COR-L47 (cell line): ENCODE measurements around the gene RIPK4.
"Not testable (repeated sequence)": the region's sequence is repeated elsewhere in the genome, so short reads cannot be mapped to it uniquely, and the experiment has no call there.

Experiments
- DNase-seq: peaks from one replicate; lab custom pipeline; 2025; lab: John Stamatoyannopoulos, UW

Gene RIPK4

DNA sequence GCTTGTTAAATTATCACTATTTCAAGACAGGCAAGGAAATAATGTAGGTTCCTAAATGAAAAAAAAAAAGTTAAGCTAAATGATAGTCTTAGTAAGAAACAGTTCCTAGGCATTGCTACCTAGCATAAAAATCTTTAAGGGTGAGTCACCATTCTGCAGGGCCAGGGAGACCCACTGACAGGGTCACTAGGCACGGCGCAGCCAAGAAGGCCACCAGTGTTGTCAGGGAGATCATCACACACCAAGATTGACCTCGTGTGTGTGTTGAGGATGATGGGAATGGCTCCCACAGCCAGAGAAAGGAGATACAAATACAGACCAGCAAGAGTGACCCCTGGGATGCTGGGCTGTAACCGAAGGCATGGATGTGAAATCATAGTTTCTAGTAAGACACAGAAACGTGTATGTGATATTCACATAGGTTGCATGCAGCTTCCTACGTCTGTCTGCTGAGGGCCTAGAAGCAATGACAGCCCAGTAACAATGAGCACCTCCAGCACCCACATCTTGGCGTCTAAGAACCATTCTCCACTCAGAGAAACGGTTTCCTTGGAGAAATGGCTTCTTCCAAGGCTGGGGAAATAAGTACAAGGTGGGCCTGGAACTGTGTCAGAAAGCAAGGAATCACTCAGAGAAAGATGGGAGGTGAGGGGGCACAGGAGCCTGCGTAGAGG, 29.1 kb downstream of the RIPK4 start:
- no peak for DNase-seq

DNA sequence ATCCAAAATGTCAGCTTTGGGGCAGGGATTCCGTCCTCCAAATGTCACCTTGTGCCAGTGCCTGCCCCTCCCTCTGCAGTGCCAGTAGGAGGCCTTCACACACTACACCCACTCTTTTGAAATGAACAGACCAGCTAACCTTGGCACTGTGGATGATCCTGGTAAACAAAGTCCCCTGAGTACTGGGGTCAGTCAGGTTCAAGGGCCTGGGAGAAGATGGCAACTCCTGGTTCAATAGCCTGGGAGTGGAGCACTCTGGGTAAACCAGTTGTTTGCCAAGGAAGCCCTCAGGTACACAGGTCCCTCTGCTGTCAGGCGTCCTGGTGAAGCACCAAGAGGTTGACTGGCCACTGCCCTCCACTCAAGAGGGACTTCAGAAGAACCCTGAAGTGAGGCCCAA, 30.4 kb downstream of the RIPK4 start:
- DNase-seq: no peak

DNA sequence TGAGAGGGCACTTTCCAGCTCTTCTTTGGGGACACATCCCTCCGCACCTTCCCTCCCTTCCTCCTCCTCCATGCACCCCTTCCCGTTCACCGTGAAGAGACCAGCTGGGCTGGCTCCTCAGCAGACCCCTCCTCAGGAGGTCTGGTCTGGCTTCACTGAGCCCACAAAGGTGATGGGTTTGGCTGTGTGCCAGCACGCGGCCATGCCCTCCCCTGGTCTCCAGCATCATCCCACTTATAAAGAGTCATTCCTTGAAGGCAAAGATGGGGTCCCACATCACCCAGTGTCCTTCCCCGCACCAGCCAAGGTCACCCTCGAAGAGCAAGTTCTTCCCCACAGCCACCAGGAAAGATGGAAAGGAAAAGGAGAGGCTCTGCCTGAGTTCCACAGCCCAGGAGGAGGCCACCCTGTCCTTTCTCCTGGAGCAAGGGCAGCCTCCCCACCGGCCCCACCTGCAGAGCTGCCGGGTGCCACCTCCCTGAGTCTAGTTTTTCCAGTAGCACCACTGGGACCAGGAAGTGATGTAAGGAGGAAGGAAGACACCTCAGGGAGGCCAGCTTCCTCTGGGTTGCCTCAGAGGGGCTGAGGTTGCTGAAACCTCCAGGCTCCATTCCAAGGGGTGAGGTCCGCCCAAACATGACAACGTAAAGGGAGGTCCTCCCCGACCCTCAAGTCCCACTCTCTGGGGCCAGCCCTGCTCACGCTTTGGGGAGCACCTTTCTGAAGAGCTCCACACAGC, 32.7 kb downstream of the RIPK4 start:
- no peak for DNase-seq

DNA sequence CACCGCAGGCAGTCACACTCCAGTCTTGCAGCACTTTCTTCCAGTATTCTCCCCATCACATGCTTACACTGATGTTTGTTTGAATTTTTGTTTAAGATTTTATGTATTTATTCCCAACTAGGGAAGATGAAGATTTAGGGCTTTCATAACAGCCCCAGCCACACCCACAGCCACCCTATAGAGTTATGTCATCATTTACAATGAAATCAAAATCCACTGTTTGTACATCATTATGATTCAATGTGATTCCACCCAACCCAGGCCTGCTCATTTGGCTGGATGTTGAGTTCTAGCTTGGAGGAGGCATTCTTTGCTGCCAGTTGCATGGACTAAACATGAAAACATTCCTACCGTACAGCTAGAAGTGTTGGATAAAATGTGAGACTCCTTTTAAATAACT, 35.8 kb downstream of the RIPK4 start:
- no peak for DNase-seq

DNA sequence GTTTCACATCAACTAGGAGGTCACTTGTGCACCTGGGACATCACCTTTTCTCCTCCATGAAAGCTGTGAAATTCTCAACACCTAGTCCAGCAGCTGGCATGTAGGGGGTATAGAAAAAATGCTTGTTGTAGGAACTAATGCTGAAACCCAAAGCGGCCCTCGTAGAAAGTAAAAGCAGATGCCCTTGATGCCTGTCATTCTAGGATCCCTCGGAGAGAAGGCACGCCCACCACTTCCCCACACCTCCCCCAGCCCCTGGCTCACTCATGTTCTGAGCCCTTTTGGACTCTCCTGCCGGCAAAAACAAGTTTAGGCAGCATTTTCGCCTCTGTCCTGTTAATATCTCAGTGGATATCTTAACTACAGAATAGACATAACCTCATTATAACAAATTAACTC, 36.5 kb downstream of the RIPK4 start:
- no peak for DNase-seq

DNA sequence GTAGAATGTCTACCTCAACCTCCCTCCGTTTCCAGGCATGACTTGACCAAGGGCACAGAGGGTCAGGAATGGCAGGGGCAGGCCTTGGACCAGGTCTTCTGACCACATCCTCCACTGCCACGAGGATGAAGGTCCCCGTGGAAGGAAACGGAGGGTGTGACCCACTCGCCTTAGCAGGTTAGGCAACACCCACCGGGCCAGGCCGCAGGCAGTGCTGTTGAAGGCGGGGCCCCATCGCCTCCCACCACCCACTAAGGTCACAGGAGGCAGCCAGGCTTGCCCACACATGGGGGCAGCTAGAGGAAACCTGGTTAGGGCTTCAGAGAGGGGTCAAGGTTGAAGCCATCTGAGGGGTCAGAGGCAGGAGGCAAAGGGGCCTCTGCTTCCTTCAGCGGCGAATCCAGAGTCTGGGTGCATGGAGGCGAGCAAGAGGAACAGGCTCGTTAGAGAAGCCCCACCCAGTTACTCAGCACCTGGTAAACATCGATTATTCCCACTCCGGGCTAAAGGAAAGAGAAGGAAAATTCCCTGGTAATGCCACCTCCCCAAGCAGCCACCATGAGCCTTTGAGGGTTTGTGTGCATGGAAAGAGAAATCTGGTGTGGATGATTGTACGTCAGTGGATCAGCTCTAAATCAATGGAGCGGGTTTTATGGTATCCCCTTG, 37.0 kb downstream of the RIPK4 start:
- no peak for DNase-seq

DNA sequence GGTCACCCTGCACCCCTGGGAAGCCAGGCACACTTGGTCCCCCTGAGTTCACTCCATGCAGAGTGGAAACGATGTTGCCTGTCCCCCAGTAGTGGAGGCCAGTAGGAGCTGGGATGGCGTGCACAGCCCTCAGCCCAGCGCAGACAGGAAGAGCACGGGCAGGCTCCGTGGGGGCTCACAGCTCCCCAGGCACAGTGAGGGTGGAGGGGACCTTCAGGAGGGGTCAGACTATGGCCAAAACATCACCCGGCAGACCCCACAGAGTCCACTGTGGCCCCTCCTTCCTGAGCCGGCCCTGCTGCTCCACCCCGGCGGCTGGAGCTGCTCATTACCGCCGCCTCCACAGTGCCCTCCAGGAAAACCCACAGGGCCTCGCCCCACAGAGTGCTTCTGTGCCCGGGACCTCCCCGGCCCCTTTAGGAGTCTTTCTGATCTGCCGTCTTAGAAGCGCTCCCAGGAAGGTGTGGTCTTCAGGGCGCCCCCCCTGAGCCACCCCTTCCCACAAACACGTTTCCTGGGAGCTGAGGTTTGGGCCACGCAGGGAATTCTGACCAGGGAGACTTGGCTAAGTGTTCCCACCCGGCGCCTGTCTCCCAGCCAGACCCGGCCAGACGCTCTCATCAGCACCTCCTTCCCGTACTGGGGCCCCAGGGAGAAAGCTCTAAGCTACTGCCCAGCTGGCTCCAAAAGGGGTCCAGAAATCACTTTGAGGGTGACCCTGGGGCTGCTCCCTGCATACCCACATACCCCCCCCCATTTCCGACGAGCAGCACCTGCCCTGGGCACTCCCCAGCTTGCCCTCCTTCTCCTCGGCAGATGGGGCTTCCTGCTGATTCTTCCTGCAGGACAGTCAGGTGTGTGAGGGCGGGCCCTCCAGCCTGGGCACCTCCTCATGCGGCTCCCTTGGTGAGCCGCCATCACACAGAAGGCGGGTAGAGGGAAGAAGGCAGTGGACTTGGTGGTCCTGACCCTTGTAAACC, 38.8 kb downstream of the RIPK4 start:
- DNase-seq: no peak

DNA sequence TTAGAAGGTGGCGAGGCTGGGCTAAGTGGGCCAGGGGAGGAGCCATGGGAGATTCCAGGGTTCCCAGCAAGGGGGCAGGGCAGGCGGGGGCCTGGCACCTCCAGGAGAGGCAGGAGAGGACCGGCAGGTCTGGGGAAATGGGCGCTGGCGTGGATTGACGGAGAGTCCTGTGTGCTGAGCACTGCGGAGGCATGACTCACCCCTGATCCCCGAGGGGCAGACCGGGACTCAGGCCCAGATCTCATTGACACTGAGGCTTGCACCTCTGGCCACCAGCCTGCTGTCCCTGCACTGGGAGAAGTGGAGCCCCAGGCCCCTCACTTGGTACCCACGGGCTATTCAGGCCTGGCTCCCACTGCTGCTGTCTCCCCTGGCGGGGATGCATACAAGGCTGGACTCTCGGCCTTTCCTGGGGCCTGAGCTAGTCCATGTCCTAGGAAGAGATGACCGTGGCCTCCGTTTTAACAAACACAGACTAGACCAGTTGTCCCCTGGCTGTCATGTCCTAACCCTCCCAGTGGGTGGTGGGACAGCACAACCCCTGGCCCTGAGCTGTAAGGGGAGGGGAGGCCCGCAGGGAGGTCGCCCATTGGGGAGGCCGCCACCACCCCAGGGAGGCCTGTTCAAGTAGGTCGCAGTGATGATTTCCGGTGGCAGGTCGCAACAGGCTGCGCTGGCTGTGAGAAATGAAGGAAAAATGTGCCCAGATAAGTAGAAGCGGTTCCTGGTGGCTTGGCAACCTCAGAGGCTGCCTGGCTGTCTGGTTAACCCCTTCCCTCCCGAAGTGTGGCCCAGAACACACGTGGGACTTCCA, 39.7 kb downstream of the RIPK4 start:
- DNase-seq: no peak

DNA sequence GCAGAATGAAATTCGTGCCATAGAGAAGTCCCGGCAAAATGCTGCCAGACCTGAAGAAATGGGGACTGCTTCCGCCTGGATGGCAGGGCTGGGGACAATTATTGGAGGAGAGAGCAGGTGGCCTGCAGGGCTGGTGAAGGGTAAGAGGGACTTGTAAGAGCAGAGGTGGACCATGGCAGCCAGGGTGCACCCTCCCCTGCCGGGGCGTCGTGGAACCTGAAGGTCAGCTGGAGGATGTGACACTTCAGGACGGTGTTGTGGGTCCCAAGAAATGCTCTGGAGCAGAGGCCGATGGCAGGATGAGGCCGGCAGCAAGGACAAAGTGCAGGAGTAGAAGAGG, 40.3 kb downstream of the RIPK4 start:
- DNase-seq: no peak

DNA sequence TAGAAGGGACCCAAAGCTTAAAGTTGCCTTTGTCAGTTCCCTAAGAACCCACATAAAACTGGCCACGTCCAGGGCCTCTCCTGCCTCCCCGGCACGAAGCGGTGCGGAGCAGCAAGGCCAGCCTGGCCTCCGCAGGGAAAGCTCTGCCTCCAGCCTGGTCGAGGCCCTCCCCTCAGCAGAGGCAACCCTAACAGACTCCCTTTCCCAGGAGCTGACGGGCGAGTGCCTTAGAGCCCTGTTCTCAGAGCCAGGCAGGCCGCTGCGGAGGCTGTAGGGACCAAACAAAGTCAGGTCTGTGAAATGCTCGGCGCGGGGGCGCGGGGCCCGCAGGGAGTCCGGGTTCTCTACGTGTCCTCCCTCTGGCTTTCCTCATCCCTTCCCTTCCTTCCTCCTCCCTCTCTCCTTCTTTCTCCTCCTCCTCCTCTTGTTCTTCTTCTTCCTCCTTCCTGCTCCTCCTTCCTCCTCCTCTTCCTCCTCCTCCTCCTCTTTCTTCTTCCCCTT, 40.7 kb downstream of the RIPK4 start:
- DNase-seq: no peak

DNA sequence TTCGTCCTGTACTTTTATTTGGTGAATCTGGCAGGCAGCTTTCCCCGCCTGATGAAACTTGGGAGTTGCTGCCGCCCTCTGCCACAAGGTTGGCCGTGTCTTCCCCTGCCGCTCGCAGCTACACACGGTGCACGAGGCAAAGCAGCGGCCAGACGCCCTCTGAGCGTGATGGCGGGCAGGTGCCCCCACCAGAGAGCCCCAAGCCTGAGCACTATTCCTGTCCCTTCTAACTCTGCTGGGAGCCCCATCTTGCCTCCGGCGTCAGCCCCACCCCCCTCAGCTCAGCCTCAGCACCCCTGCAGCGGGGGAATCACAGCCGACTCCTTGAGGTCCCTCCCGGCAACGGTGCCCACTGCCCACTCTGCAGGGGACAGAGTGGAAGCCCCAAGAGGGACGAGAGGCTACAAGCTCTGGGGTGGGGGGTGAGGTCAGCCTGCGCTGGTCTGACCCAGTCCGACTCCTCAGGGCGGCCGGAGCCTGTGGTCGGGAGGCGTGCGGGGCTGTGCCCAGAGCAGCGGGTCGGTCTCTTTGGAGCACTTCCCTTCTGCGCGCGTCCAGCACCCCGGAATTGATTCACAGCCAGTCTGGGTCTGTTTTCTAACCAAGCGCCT, 41.3 kb downstream of the RIPK4 start:
- no peak for DNase-seq

DNA sequence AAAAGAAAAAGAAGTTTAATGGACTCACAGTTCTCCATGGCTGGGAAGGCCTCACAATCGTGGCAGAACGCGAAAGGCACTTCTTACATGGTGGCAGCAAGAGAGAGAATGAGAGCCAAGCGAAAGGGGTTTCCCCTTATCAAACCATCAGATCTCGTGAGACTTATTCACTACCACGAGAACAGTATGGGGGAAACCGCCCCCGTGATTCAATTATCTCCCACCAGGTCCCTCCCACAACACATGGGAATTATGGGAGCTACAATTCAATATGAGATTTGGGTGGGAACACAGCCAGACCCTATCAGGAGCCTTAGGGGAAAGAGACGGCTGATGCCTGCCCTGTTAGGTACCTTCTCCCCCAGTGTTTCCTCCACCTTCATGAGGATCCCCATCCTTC, 43.0 kb downstream of the RIPK4 start:
- not testable (repeated sequence) for DNase-seq

DNA sequence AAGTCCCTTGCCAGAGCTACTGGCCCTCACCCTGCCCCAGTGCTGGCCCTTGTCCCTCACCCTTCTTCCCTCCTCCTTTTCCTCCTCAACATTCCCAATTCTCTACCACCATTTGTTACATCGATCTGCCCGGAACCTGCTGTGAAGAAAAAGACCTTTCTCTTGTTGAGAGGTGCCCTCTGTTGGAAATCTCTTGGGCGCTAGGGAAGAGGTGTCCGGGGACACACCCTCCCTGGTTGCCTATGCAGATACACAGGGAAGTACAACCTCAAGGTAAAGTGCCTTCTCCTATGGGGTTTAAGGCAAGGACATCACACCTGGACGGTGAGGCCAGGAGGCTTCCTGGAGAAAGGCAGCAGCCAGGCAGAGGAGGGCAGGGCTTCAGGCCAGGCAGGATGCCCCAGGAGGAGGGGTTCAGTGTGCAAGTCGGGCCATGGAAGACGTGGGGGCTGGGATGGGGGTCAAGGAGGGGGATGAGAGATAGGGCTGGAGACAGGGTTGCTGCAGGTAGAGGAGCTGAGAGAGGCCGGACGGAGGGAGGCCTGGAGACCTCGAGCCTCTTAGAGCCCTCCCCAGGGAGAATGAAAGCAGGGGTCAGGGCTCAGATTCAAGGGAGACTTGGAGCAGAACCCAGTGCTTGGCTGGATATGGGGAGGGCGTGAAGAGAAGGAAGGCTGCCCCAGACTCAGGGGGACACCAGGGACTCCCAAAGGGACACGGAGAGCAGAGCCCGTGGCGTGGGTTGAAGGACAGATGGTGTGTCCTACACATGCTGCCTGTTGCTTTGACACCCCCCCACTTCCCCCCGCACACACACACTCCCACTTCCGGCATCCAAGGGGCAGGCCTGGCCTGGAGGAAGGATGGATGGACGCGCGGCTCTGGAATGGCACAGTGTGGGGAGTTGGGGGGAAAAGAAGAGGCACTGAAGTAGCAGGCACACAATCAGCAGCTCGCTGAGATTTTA, 44.5 kb downstream of the RIPK4 start:
- no peak for DNase-seq

DNA sequence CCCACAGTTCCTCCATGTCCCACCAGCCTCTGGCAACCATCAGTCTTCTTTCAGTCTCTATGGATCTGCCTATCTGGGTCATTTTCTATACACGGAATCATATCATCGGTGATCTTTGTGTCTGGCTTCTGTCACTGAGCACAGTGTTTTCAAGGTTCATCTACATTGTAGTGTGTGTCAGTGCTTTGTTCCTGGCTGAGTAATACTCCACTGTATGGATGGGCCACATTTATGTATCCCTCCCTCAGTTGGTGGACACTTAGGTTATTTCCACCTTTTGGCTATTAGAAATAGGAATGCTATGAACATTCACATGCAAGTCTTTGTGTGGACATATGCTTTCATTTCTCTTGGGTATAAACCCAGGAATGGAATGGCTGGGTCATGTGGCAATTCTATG, 46.6 kb downstream of the RIPK4 start:
- no peak for DNase-seq

DNA sequence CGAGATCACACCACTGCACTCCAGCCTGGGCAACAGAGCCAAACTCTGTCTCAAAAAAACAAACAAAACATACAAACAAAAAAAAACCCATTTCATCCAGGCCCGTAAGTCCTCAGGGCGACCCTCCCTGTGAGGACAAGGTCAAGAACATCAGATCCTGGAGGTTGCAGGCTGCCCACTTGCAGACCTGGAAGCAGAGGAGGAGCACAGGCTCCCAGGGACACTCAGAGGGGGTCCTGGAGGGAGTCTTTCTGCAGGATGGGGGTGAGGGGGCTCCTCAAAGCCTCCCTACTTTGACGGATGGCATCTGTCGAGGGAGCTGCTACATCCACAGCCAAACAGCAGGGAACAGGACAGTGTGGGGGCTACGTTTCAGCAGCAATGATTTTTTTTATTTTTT, 47.2 kb downstream of the RIPK4 start:
- no peak for DNase-seq

DNA sequence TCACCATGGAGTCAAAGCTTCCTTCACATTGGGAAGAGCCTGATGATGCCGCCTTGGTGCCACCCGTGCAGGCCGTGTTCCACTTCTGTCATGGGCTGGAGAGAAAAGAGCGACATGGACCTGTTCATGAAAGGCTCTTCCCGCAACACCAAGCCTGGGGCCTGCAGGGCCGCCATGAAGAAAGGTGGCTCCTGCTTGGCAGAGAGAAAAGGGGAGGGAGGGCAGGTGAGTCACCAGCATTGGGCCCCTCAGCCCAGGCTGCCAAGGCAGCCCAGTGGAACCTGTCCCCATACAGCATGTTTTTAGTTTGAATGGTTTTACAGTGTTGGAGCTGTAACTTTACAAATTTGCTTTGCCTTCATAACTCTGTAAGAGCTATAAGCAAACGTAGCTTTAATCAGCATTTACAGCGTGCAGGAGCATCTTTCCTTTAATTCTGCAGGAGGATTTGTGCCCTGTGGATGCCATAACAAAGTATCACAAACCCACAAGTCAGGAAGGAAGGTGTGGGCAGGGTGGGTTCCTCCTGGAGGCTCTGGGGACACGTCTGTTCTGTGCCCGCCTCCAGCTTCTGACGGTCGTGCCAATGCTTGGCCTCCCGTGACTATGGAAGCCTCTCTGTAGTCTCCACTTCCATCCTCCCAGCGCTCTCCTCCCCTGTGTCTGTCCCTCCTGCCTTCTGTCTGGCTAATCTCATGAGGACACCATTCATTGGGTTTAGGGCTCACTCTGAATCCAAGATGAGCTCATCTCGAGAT, 49.1 kb downstream of the RIPK4 start:
- no peak for DNase-seq

DNA sequence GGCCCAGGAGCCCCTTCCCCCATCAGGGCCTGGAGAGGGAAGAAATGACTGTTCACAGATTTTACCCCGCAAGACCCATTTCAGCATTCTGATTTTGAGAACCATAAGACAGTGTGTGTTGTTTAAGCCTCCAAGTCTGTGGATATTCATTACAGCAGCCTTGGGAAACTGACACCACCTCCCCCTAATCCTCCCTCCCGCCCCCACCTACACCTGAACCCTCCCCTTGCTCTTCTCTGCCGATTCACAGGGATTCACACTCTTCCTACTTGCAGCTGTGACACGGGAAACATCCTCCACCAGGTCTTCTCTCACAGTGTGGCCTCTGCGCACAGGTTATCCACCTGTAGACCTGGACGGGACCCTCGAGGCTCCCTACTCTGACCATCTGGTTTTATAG, 50.1 kb downstream of the RIPK4 start:
- no peak for DNase-seq

DNA sequence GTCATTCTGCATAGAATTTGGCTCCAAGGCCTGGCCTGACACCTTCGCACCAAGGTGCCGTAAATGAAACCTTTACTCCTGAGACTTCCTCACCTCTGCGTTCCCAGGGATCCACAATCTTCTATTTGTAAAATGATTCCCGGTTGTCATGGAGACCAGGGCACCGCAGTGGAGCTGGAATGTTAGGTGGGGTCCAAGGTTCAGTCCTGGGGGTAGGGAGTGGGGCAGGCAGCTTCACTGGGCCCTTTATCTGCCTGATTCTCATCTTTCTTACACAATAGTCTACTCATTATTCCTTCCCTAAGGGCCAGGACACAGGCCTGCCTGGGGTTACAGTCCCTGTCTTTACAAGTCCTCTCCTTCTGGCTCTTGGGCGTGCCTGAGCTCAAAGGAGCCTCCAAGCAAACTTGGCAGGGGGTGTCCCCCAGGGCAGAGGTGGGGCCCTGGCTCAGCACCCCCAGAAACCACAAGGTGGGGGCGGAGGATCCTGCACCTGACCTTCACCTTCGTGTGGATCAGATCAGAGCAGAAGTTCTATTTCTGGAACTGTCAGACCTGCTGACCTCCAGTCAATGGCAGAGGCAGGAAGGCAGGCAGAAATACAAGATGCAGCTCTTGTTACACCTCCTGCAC, 51.1 kb downstream of the RIPK4 start:
- no peak for DNase-seq
